GM18507 (cell line): ENCODE data around the gene CBX6.
A peak's percentile ranks its signal among the peaks of the same experiment; 100 is the strongest.
"Not testable (repeated sequence)": the region's sequence is repeated elsewhere in the genome, so short reads cannot be mapped to it uniquely, and the experiment has no call there.

ENCODE experiments used
- DNase-seq: peaks from one replicate; pipeline ENCODE4 v3.0.0; 2011; ENCODE audit warnings: low read depth; ENCODE audit not compliant: insufficient read length; ENCODE audit errors: extremely low spot score
- FAIRE-seq: peaks from 2 replicates; lab custom pipeline; 2011; peaks lifted over from hg19 to GRCh38; lab: Jason Lieb, UNC

CBX6 gene

DNA sequence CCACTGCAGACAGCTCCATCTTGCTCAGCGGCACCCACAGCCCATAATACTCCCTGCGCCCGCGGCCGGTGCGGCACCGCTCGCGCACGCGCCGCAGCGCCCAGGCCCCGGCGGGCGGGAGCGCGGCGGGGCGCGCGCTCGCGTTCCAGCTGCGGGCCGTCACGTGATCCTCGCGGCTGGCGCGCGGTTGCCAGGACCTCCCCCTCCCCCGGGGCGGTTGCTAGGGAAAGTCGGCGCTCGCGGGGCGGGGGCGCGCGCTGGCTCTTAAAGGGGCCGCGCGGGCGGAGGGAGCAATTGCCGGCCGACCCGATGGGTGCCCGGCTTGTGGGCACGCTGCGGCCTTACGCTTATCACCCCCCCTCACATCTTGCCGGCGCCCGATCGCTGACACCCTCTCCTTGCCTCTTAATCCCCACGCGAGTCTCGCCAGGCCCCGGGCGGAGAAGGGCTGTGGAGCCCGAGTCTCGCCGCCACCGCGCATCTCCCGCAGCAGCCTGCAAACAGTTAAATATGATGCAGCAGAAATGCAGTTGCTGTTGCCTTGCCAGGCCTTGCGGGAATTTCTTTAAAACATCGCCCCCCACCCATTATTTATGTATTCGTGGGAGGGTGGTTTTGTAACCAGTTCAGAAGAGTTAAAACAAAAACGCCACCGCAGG, at the start of gene CBX6:
CBX6 (minus strand) TSS at position 45 of the 659 bp plus-strand sequence; CDS start at position 19, 26 bp downstream.
- FAIRE-seq (peak; percentile 93), DNase-seq (peak; percentile 88)

- FAIRE-seq (no peak), DNase-seq (no peak)
Measured at GRCh38 chr22:38921806-38922205, 49.8 kb upstream of the CBX6 start.

- FAIRE-seq, result no peak
- no peak for DNase-seq
Measured at GRCh38 chr22:38921120-38921519, 49.1 kb upstream of the CBX6 start.

DNA sequence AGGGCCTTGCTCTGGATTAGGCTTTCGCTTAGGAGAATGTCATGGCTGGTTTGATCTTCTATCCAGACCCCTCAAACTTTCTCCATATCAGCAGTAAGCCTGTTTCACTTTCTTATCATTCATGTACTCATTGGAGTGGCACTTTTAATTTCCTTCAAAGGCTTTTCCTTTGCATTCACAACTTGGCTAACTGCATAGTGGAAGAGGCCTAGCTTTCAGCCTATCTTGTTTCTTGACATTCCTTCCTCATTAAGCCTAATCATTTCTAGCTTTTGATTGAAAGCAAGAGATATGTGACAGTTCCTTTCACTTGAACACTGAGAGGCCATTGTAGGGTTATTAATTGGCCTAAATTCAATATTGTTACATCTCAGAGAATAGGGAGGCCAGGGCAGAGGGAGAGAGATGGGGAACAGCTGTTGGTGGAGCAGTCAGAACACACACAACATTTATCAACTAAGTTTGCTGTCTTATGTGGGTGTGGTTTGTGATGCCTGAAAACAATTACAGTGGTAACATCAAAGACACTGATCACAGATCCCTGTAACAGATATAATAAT, 47.7 kb upstream of the CBX6 start:
- DNase-seq (no peak), FAIRE-seq (no peak)

DNA sequence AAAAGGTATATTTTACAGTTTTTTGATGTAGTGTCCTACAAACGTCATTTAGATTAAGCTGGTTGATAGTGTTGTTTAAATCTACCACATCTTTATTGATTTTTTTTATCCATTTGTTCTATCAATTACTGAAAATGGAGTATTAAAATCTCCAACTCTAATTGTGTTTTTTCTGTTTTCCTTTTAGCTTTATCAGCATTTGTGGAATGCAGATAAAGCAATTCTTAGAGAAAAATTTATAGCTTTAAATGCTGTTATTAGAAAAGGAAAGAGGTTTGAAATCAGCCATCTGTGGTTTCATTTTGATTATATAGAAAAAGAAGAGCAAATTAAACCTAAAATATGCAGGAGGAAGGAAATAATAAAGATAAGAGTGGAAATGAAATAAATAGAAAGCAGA, 39.4 kb upstream of the CBX6 start:
- FAIRE-seq, result no peak
- no peak for DNase-seq

- no peak for DNase-seq
- no peak for FAIRE-seq
Measured at GRCh38 chr22:38907767-38908166, 35.8 kb upstream of the CBX6 start.

DNA sequence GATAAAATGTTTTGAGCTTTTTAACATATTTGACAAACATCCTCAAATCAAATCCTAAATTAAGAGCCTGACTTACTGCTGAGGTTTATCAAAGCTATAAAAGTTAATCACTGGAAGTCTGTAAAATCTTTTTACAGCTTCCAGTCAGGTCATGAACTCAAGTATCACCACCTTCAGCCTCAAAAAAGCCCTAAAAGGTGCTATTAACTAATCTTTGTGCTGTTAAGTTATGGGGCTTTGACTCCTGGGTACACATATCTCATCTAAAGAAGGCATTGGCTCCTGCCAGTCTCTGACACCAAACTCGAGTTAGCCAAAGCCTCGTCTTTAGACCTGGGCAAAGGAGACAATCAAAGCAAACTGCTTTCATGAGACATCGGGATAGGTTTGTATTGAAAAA, 34.0 kb upstream of the CBX6 start:
- FAIRE-seq (no peak), DNase-seq (no peak)

DNA sequence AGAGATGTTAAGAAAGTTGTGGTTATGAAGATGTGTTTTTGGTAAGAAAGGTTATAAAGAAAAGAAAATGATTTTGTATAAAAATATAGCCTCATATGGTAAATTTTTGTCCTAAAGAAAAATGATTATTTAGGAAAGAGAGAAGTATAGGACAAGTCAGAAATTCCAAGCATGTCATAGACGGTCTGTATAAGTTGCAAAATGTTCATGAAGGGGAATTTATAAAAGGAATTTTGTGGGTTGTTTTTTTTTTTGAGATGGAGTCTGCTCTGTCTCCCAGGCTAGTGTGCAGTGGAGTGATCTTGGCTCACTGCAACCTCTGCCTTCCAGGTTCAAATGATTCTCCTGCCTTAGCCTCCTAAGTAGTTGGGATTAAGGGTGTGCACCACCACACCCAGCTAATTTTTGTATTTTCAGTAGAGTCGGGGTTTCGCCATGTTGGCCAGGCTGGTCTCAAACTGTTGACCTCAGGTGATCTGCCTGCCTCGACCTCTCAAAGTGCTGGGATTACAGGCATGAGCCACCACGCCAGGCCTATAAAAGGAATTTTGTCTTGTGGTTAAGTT, 32.1 kb upstream of the CBX6 start:
- not testable (repeated sequence) for FAIRE-seq, DNase-seq

GRCh38 chr22:38901111-38901641, 29.2 kb upstream of the CBX6 start:
- no peak for DNase-seq
- FAIRE-seq, result peak; percentile 33

DNA sequence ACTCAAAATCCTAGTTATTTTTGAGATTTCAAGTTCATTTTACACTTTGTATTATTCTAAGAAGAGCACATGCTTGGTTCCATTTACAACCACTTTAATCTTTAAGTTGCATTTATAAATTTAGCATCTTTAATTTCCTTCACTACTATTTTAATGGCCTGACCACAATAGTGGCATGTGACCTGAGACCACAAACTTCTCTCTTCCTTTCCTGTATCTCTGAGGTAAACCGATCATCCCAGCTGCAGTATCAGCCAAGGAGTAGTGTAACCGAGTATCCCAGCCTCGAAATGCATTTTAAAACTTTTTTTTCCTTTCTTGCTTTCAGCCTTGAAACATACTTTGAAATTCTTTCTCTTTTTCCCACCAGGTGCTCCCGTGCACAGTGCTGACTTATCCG, 28.7 kb upstream of the CBX6 start:
- FAIRE-seq (peak; percentile 55), DNase-seq (no peak)

DNA sequence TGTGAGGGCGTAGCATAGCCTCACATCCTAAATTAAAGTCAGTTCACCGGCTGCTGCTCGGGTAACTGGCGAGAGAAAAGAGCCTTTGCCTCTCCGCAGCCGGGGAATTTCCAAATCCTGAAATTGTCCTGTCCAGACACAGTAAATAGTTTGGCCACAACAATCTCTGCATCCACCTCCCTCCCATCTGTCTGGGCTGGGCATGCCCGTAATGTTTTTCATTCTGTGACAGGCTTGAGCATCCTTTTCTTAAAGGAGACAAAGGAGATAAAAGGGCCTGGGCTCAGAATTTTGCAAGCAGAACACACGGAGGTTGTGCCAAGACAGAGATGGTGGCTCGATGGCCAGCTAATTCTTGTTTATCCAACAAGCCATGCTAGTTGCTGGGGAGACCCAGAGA, 19.2 kb upstream of the CBX6 start:
- DNase-seq (no peak), FAIRE-seq (no peak)

DNA sequence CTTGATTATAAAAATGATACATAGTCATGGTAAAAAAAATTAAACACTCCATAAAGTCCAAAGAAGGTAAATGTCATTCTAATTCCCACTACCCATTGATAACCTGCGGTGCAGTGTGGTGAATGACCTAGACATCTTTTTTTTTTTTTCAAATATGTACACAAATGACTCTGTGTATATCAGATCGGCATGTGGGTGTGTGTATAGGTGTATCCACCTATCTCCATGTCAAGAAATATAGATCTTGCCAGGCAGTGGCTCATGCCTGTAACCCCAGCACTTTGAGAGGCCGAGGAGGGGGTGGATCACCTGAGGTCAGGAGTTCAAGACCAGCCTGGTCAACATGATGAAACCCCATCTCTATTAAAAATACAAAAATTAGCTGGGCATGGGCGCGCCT, 18.4 kb upstream of the CBX6 start:
- FAIRE-seq (no peak), DNase-seq (no peak)

DNA sequence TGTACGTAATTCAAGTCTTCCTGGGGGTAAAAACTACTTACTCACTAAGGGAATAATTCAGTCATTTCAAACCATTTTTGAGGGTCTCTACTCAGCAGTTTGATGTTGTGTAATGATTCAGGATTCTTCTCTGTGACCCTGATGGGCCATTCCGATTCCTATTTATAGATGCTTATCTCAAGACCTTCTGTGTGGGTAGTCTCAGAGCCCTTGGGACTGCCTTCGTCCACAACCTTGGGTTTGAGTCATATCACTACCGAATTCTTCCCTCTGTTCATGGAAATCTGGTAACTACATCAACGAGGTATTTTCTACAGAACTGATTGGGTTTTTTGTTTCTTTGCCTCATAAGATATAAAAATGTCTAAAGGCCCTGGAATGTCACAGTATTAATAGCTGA, 14.3 kb upstream of the CBX6 start:
- DNase-seq, result no peak
- FAIRE-seq, result no peak

- no peak for FAIRE-seq
- no peak for DNase-seq
Measured at GRCh38 chr22:38882972-38883622, 11.1 kb upstream of the CBX6 start.

DNA sequence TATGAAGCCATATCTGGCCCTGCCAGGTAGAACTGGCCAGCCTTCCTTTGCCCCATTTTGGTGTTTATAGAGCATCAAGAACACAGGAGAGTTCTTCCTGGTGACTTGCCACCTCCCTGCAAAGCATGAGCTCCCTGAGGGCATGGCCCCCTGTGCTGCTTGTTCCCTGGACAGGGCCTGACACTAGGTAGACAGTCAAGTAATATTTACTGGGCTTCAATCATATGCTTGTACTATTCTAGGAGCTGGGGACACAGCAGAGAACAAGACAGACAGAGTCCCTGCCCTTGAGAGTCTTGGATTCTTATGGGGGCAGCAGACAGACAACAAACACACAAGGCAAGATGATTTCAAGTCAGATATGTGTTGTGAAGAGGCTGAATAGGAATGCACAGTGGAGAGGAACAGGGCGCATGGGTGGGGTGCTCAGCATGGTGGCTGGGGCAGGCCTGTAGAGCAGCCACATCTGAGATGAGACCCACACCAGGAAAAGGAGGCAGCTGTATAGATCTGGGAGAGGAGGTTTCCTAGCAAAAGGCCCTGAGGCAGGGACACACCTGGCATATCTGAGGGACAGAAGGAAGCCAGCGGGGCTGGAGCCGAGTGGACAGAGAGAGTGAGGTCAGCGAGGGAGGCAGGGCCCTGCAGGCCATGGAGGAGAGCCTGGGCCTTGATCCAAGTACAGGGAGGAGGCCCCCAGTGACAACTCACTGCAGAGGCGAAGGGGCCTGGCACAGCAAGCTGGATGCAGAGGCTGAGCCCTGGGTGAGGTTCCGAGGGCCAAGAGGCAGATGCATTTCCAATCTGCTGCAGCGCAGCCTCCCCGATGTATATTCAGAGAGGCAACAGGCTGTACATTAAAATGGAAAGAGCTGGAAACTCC, 10.2 kb upstream of the CBX6 start:
- no peak for DNase-seq
- FAIRE-seq, result no peak

- DNase-seq (no peak), FAIRE-seq (no peak)
Measured at GRCh38 chr22:38881464-38881871, 9.5 kb upstream of the CBX6 start.

DNA sequence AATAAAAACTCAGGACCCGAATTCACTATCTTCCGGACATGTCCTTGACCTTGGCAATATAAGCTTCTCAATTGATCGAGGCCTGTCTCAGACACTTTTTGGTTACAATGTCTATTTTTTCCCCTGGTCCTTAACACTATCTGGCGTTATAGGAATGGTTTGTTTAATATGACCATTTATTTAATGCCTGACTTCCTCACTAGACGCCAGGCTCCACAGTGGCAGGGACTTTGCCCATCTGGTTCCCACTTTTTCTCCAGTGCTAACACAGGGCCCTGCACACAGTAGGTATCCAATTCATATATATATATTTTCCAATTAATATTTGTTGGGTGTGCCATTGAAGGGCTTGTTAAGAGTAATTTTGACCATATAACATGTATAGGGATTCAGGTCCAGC, 7.9 kb upstream of the CBX6 start:
- FAIRE-seq (no peak), DNase-seq (no peak)

DNA sequence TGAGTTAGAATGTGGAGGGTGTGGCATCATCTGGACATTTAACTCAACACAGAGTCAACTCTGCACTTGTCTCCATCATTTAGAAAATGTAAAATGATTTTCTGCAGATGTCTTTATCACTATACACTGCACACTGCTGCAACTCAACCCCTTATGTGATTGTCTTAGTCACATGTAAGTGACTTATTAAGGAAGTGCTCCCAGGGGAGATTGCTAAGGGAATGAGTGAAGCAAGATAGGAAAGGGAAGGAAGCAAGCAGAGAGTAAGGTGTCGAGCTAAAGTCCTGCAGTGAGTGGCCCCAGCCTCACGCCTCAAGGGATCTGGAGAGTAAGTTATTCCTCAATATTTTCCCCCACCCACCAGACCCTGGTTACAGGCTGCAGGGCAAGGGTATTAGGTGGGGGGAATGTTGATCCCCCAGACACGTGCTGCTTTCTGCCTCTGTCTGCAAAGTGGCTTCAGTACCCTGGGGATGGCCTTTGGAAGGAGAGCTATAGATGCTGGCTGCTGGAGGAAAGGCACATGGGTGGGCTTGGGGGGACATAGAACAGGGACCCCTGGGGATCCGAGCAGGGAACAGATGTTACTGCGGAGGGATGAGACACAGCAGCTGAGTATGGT, 7.2 kb upstream of the CBX6 start:
- FAIRE-seq (no peak), DNase-seq (no peak)

GRCh38 chr22:38878001-38878400, 6.0 kb upstream of the CBX6 start:
- DNase-seq (no peak), FAIRE-seq (no peak)
